ENCODE results near the gene RANBP3. TPM values are rescaled to one million over a fixed set of nuclear protein-coding genes. Genes with fewer than 3 reads are reported as not detected.

Gene RANBP3
- 5.1 and 5.3 TPM in 2 replicates for polyA plus RNA-seq

GRCh38 chr19:5977785-5978605, at the start of gene RANBP3:
RANBP3 (minus strand) TSS chr19:5978140; CDS start chr19:5978082, 58 bp downstream.

DNA sequence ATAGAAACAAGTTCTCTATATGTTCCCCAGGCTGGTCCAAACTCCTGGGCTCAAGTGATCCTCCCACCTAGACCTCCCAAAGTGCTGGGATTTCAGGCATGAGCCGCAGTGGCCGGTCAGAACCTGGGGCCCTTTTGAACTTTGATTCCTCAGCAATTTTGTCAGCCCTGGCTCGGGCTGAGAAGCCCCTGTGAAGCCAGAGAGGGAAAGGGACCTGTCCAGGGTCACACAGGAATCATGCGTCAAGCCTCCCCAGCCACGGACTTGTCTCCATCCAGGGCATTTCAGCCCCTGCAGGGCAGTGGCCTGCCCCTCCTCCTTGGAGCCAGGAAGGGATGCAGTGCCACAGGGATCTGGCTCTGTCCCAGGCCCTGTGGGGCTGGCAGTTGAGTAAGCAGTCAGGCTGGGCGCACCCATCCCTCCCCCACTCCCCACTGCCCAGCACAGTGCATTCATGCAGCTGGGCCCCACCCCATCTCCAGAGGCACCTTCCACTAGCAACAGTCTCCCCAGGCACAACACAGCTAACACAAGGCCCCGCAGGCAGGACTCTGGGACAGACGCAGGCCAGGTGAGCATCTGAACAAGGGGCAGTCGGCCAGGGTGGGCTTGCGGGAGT, 64.1 kb downstream of the RANBP3 start, which contains the start of gene CAPS:
Gene CAPS, plus strand, starts transcription at position 516 of the 619 bp plus-strand sequence. CDS start 153 bp downstream, outside the sequence.

GRCh38 chr19:5904352-5905113, 73.4 kb downstream of the RANBP3 start, which contains the start of gene VMAC:
VMAC (plus strand) TSS chr19:5904872; CDS start chr19:5904891, 19 bp downstream.

DNA sequence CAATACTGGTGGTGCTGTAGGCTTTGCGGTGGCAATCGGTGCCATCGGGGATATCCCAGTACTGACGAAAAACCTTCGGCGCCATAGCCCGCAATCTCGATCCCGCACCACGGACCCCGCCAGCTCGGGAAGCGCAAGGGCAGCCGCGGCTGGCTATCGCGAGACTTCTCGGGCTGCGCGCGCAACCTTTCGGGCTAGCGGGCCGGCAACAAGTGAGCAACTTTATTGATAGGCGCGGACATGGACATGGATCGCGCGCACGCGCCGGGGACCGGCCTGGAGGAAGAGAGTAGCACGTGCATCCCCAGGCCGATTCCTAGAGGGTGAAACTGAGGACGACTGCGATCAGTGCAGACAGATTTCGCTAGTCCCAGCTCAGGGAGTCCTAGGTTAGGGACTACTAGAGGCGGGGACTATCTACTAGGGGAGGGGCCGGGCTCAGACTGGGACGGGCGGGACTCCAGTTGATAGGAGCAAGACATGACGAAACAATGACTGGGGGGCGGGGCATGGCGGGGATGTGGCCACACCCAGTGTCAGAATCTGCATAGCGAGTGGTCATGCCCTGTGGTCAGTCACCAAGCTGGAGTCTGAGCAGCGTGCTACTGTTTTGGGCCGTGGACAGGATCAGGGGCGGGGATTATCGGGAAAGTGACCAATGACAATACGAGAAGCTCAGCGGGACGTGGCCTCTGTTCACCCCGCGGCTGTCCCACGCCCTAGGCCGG, 74.2 kb downstream of the RANBP3 start, which contains the start of gene NDUFA11:
Gene NDUFA11, minus strand, starts transcription at position 167 of the 728 bp plus-strand sequence. Its CDS starts 82 bp downstream, at position 85.

Other genes with a start within 250 kb of the RANBP3 start
- gene PRR22, start 193.4 kb downstream of the RANBP3 start, polyA plus RNA-seq, result not detected in 2 replicates
- gene DUS3L, start 187.0 kb downstream of the RANBP3 start, polyA plus RNA-seq, result 1.2 and 2.3 TPM in 2 replicates
- gene NRTN, start 173.1 kb downstream of the RANBP3 start, polyA plus RNA-seq, result not detected in 2 replicates
- gene FUT6, start 138.4 kb downstream of the RANBP3 start, polyA plus RNA-seq, result not detected in 2 replicates
- gene FUT3, start 126.7 kb downstream of the RANBP3 start, polyA plus RNA-seq, result not detected in 2 replicates
- not detected in 2 replicates for gene FUT5, start 107.6 kb downstream of the RANBP3 start, polyA plus RNA-seq
- 425 and 432 TPM in 2 replicates for gene NDUFA11, start 74.3 kb downstream of the RANBP3 start, polyA plus RNA-seq
- gene VMAC, start 73.3 kb downstream of the RANBP3 start, polyA plus RNA-seq, result not detected in 2 replicates
- 0.13 TPM in 1 of 2 replicates, not detected in the other for gene CAPS, start 63.9 kb downstream of the RANBP3 start, polyA plus RNA-seq
- gene RFX2, start 132.4 kb upstream of the RANBP3 start, polyA plus RNA-seq, result 4.4 and 6.8 TPM in 2 replicates
- gene ACSBG2, start 157.5 kb upstream of the RANBP3 start, polyA plus RNA-seq, result 2.0 TPM in 1 of 2 replicates, not detected in the other